NB4 (cell line): ENCODE measurements around the gene SAFB2.

Source experiments
- DNase-seq: peaks from one replicate; pipeline ENCODE4 v3.0.0; 2010; ENCODE audit warnings: low read depth
- H3K4me3 ChIP-seq: one replicate; pipeline ENCODE4 v1.5.1; 2011; ENCODE audit warnings: mild to moderate bottlenecking, low read depth, low read length, moderate library complexity
- MYC ChIP-seq: IDR thresholded peaks from 2 replicates; pipeline ENCODE4 v1.6.1; 2011; ENCODE audit warnings: low read depth, low read length
- POLR2A ChIP-seq: IDR thresholded peaks from 2 replicates; pipeline ENCODE4 v1.6.1; 2011; ENCODE audit warnings: mild to moderate bottlenecking; ENCODE audit not compliant: insufficient read length; ENCODE audit errors: extremely low read depth
- TF ChIP-seq, protein P1 (sequence below): IDR thresholded peaks from 2 replicates; pipeline ENCODE4 v1.6.1; 2011; ENCODE audit warnings: low read depth, low read length
- TF ChIP-seq, protein P2 (sequence below): IDR thresholded peaks from one replicate; pipeline ENCODE4 v1.5.1; 2012; ENCODE audit warnings: low read depth, low read length

SAFB2 gene

GRCh38 chr19:5542665-5543064 lies 79.9 kb downstream of the SAFB2 start:
- DNase-seq = no peak
- no peak overlapping the region for H3K4me3 ChIP-seq
- no peak for TF ChIP-seq MYC
- TF ChIP-seq, protein P1, sequence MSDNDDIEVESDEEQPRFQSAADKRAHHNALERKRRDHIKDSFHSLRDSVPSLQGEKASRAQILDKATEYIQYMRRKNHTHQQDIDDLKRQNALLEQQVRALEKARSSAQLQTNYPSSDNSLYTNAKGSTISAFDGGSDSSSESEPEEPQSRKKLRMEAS = peak; percentile 36; the same call in 1 of the 2 replicates
- no peak for TF ChIP-seq POLR2A
- TF ChIP-seq, protein P2, sequence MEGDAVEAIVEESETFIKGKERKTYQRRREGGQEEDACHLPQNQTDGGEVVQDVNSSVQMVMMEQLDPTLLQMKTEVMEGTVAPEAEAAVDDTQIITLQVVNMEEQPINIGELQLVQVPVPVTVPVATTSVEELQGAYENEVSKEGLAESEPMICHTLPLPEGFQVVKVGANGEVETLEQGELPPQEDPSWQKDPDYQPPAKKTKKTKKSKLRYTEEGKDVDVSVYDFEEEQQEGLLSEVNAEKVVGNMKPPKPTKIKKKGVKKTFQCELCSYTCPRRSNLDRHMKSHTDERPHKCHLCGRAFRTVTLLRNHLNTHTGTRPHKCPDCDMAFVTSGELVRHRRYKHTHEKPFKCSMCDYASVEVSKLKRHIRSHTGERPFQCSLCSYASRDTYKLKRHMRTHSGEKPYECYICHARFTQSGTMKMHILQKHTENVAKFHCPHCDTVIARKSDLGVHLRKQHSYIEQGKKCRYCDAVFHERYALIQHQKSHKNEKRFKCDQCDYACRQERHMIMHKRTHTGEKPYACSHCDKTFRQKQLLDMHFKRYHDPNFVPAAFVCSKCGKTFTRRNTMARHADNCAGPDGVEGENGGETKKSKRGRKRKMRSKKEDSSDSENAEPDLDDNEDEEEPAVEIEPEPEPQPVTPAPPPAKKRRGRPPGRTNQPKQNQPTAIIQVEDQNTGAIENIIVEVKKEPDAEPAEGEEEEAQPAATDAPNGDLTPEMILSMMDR = no peak

GRCh38 chr19:5541456-5541855 lies 81.1 kb downstream of the SAFB2 start:
- TF ChIP-seq, protein P1 = no peak
- TF ChIP-seq, protein P2 = no peak
- TF ChIP-seq MYC = no peak
- no peak for TF ChIP-seq POLR2A
- H3K4me3 ChIP-seq = no peak overlapping the region
- DNase-seq = no peak

DNA sequence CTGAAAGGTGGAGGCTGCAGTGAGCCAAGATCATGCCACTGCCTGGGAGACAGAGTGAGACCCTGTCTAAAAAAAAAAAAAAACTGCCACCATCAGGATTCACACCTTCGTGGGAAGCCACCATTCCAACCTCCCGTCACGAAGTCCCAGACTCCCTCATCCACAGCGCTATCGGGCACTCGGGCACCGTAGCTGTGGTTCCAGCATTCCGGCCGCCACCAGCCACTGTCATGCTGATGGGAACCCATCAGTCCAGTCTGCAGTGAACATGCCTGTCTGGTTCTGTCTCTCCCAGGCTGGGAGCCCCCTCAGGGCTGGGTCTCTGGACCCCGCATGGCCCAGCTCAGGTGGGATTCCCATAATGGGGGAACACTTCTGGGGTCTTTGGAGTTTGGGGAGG lies 82.4 kb downstream of the SAFB2 start:
- TF ChIP-seq, protein P1 = no peak
- TF ChIP-seq POLR2A (no peak), MYC (no peak)
- TF ChIP-seq, protein P2 = no peak
- DNase-seq = no peak
- no peak overlapping the region for H3K4me3 ChIP-seq

- DNase-seq = no peak
- TF ChIP-seq POLR2A = no peak
- TF ChIP-seq, protein P2 = no peak
- no peak overlapping the region for H3K4me3 ChIP-seq
These were observed 84.7 kb downstream of the SAFB2 start for GRCh38 chr19:5537870-5538269.
